Measurements from ENCODE around the gene SNCG.
"Not testable (repeated sequence)": the region's sequence is repeated elsewhere in the genome, so short reads cannot be mapped to it uniquely, and the experiment has no call there.

Gene SNCG

DNA sequence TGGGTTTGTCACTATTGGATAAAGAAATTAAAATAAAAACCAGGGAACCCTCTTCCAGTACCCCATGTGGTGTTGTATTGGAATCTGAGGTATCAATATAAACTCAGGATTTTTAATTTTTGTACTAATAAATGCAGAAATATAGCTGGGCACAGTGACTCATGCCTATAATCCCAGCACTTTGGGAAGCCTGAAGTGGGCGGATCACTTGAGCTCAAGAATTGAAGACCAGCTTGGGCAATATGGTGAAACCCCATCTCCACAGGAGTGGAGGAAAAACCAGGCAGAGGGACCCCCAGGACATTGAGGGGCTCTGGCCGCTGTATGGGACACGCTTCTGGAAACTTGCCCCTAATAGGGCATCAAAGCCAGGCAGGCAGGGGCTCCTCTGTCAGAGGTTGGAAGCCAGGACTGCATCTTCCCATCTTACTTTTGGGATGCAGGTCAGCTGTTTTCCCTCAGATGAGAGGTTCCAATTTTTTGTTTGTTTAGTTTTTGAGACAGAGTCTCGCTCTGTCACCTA lies 21.0 kb downstream of the SNCG start:
- DNase-seq (ENCODE audit: low read depth) = no peak

DNA sequence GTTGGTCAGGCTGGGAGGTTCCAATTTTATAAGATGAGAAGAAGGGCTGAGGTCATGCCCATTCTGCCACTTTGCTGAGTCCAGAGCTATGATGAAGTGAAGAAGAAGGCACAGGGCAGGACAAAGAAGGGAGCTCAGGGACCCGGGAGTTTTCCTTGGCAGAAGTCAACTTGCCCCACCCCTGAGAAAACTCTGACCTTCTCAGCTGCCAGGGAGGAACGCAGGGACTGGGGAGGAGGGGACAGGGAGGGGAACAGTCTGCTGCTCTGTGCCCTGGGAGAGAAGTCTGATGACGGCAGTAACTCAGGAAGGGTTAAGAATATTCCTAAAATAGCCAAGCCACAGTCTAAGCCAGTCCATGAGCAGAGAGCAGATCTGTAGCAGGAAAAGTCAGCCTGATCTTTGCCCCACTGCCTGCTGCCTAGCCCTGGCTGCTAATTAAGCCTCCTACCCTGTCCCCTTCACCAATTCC lies 21.6 kb downstream of the SNCG start:
- DNase-seq (ENCODE audit: low read depth) = no peak

DNA sequence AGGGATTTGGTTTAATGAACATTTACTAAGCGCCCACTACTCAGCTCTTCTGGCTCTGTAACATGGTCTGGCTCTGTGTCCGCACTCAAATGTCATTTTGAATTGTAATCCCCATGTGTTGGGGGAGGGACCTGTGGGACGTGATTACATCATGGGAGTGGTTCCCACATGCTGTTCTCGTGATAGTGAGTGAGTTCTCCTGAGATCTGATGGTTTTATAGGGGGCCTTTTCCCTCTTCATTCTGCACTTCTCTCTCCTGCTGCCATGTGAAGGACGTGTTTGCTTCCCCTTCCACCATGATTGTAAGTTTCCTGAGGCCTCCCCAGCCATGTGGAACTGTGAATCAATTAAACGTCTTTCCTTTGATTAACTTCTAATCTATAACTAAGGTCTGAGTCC lies 22.6 kb downstream of the SNCG start:
- DNase-seq (ENCODE audit: low read depth) = not testable (repeated sequence)

DNA sequence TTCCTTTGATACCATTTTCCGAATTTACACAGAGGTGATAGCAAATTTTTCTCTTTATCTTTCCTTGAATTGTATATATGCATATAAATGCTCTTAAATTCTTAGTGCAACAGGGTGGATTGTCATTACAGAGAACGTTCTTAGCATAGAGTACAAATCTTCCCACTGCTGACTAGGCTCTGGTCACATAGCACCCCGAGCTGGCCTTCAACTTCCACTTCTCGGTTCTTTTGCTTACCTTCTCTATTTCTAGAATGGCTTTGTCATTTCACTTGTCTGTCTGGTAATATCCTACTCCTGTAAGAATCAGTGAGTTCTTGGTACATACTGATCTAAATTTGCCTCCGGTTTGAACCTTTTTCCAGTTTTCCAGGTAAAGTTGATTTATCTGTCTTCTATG lies 23.3 kb downstream of the SNCG start:
- DNase-seq (ENCODE audit: low read depth) = no peak

DNA sequence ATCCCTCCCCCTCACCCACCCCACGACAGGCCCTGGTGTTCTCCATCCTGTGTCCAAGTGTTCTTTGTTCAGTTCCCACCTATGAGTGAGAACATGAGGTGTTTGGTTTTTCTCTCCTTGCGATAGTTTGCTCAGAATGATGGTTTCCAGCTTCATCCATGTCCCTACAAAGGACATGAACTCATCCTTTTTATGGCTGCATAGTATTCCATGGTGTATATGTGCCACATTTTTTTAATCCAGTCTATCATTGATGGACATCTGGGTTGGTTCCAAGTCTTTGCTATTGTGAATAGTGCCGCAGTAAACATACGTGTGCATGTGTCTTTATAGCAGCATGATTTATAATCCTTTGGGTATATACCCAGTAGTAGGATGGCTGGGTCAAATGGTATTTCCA lies 26.1 kb downstream of the SNCG start:
- DNase-seq (ENCODE audit: low read depth) = not testable (repeated sequence)

DNA sequence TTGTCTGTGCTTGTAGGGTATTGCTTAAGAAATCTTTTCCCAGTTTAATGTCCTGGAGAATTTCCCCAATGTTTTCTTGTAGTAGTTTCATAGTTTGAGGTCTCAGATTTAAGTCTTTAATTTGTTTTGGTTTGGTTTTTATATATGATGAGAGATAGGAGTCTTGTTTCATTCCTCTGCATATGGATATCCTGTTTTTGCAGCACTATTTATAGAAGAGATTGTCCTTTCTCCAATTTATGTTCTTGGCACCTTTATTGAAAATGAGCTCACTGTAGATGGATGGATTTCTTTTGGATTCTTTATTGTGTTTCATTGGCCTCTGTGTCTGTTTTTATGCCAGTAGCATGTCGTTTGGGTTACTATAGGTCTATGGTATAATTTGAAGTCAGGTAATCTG lies 30.1 kb downstream of the SNCG start:
- DNase-seq (ENCODE audit: low read depth) = no peak

DNA sequence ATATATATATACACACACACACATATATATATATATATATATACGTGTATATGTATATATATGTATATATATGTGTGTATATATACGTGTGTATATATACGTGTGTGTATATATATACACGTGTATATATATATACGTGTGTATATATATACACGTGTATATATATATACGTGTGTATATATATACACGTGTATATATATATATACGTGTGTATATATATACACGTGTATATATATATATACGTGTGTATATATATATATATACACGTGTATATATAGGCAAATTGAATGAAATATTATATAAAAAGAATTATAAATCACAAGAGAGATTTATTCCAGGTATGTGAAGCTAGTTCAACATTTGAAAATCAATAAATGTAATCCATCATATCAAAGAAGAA lies 33.0 kb downstream of the SNCG start:
- not testable (repeated sequence) for DNase-seq (ENCODE audit: low read depth)

DNA sequence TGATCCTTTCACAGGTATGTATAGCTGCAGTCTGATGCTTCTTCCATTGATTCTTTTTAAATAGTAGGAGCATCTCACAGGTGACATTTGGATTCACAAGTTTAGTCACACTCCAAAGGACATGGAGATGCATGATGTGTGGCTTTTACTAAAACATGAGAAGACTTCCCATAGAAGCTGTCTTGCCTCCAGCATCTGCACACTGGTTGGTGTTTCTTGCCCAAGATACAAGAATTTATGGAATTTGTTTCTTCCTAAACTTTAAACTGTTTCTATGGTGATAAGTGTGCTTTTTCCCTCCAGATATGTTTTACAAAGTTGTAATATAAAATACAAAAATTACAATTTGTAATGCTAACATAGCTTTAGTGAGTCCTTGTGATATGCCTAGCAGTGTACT lies 34.1 kb downstream of the SNCG start:
- DNase-seq (ENCODE audit: low read depth) = no peak

DNA sequence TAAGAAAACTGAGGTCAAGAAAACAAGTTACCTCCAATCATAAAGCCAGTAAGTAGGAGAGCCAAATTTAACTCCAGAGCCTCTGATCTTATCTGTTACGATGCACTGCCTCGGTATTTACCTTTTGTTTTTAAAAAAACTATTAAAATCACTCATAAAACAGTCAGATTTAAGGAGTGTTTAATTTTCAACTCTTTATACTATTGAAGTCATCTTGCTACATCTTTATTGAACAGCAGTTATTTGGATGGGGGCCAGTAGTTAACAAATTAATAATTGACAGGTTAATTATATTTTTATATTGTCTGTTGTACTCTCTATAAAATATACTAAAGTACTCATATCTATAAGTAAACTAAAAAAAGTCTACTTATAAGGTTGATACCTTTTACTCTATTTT lies 34.5 kb downstream of the SNCG start:
- no peak for DNase-seq (ENCODE audit: low read depth)

DNA sequence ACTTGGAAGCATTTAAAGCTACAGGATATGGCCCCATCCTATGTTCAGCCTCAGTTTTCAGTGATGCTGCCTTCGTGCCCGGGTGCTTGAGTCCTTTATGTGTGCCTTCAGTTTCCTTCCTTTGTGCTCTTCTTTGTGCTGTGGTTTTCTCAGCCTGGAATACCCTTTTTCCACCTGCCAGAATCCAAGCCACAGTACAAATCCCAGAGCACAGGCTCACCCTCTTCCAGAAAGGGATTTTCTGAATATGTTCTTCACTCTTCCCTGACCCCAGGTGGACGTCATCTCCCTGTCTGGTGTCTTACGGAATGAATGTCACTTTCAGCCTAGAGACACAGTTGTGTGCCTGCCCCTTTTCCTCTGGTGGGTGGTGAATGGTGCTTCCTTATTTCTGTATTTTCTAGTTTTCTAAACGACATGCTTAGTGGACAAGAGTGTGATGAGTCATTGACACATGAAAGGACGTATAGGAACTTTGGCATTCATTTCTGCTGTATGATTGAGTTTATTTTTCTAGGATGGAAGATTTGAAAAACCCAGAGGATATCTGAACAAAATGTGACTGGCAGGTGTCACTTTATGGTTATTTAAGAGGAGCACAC lies 41.5 kb downstream of the SNCG start:
- DNase-seq (ENCODE audit: low read depth) = not testable (repeated sequence)

DNA sequence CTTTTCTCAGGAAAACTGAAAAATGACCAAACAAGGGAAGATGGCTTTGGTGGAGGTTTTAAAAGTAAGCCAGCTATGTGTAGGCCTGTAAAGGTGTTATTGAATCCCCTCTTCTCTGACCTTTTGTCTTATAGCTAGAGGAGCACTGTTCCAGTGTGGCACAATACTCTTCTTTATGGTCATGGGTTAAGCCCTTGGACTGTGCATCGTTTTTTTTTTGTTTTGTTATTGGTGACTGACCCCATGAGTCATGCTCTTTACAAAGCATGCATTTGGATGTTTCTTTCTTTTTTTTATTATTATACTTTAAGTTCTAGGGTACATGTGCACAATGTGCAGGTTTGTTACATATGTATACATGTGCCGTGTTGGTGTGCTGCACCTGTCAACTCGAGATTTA lies 42.1 kb downstream of the SNCG start:
- DNase-seq (ENCODE audit: low read depth) = no peak

DNA sequence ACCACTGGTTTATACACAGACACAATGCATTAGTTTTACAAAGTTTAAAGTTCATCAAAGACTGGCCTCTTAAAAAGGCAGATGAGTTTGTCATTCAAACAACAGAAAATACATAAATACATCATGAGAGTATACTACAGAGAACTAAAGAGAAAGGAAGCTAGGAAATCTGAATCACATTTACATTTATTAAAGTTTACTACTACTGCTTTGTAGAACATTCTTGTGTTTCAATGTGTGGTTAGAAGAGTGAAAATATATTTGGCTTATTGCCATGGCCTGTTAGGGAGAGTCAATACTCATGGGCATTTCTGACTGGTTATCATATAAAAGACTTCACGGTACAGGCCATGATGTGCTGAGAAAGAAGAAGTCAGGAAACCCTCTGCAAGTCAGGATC lies 48.7 kb downstream of the SNCG start:
- DNase-seq (ENCODE audit: low read depth) = not testable (repeated sequence)

DNA sequence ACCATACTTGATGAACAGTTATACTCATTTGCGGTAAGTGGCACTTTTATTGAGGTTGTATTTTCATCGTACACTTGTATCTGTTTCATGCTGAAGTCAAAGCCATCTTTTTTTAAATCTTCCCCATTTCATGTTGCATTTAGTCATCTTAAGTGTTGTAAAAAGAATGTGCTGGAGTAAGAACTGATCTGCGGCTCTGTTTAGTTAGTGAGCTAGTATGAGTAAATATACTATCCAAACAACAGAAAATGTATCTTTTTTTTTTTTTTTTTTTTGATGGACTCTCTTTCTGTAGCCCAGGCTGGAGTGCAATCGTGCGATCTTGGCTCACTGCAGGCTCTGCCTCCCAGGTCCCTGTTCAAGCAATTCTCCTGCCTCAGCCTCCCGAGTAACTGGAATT lies 49.3 kb downstream of the SNCG start:
- DNase-seq (ENCODE audit: low read depth) = not testable (repeated sequence)

DNA sequence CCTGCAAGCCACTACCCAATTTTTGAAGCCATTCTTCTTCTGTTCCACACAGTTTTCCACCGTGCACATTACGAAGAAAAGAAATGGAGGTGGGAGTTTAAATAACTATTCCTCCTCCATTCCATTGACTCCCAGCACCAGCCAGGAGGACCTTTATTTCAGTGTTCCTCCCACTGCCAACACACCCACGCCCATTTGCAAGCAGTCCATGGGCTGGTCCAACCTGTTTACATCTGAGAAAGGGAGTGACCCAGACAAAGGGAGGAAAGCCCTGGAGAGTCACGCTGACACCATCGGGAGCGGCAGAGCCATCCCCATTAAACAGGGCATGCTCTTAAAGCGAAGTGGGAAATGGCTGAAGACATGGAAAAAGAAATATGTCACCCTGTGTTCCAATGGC lies 49.9 kb downstream of the SNCG start:
- DNase-seq (ENCODE audit: low read depth) = not testable (repeated sequence)

DNA sequence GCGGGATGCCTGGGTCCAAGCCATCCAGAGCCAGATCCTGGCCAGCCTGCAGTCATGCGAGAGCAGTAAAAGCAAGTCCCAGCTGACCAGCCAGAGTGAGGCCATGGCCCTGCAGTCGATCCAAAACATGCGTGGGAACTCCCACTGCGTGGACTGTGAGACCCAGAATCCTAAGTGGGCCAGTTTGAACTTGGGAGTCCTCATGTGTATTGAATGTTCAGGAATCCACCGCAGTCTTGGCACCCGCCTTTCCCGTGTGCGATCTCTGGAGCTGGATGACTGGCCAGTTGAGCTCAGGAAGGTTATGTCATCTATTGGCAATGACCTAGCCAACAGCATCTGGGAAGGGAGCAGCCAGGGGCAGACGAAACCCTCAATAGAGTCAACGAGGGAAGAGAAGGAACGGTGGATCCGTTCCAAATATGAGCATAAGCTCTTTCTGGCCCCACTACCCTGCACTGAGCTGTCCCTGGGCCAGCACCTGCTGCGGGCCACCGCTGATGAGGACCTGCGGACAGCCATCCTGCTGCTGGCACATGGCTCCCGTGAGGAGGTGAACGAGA lies 50.8 kb downstream of the SNCG start:
- not testable (repeated sequence) for DNase-seq (ENCODE audit: low read depth)
